ENCODE data around the gene ZNF124.

ZNF124 gene

GRCh38 chr1:247107694-247108093, 64.1 kb downstream of the ZNF124 start:
- no peak for TF ChIP-seq CTCF (IDR thresholded peaks at IDR 0.05; ENCODE audit: borderline replicate concordance, control extremely low read depth, extremely low read depth, insufficient read depth, missing control alignments)
- in situ Hi-C loops (cut with MboI; ENCODE audit: low sequenced_read_pairs, unreplicated experiment) = no loop called here
- DNase-seq (ENCODE audit: low spot score) = no peak

DNA sequence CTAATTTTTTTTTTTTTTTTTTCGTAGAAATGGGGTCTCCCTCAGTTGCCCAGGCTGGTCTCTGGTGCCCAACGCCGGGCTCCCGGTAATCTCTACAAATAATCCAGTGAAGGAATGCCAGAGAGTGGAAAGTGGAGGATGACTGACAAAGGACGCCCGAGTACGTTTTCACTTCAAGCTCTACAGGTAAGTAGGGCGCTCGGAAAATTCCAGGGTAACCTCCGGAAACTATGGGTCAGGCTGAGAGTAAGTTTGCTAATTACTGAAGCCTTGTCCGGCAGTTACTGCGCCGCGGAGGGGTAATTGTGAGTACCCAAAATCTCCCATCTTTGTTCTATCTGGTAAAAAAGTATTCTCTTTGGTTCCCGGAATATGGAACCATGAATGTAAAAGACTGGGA, 65.9 kb downstream of the ZNF124 start:
- TF ChIP-seq CTCF (IDR thresholded peaks at IDR 0.05; ENCODE audit: borderline replicate concordance, control extremely low read depth, extremely low read depth, insufficient read depth, missing control alignments) = no peak
- in situ Hi-C loops (cut with MboI; ENCODE audit: low sequenced_read_pairs, unreplicated experiment) = no loop called here
- no peak for DNase-seq (ENCODE audit: low spot score)

All from GM13976 (cell line).